Inferior parietal cortex (tissue), 1 donor: ENCODE data around the gene ACAD9.
A peak's percentile ranks its signal among the peaks of the same experiment; 100 is the strongest.

ENCODE experiments used
- DNase-seq: peaks from one replicate; pipeline ENCODE4 v3.0.0-alpha.2; 2016; ENCODE audit errors: extremely low spot score

ACAD9 gene

DNA sequence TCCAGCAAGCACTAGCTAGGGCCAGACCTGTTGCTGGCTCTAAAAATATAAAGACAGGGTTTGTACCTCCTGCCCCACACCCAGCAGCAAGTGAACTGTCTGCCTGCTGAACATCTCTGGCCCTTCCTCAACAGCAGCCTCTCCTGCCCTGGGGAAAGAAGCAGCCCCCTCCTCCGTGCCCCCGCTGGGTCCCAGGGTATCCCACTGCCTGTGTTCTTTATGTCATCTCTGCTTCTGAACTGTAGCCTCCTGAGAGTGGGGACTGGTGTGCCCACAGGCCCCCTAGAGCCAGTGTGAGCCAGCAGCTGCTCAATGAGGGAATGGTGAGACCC, 54.5 kb downstream of the ACAD9 start:
- DNase-seq = no peak

DNA sequence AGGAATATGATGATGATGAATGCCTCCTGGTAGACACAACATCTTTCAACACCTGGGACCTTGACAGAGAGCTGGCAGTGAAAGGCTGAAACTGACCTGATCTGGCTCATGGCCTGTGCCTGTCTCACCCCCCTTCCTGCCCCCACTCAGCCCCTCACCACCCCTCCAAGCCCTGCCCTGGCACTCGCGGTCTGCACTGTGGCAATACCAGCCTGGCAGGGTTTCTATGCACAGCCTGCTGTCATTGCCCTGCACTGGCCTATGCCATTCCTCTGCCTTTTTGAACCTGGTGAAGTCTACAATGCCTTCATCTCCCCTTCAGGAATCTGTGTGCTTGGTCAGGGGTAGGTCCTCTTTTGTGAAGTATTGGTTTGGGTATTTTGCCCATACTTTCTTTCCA, 56.5 kb downstream of the ACAD9 start:
- no peak for DNase-seq

DNA sequence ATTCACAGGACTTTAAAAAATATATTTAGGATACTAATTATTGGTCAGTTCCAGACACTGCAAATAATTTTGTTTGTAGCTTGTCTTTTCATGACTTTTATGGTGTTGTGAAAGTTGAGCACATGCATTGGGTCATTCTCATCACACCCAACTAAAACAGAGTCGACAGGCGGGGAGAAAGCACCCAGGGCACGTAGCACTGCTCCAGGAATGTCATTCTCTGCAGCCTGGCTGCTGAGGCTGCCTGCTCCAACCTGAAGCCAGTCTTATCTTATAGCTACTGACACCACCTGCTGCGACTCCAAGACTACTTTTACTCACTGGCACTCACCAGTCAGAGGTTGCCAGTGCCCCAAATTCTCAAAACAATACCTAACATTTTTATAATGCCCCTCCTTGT, 56.9 kb downstream of the ACAD9 start:
- no peak for DNase-seq

DNA sequence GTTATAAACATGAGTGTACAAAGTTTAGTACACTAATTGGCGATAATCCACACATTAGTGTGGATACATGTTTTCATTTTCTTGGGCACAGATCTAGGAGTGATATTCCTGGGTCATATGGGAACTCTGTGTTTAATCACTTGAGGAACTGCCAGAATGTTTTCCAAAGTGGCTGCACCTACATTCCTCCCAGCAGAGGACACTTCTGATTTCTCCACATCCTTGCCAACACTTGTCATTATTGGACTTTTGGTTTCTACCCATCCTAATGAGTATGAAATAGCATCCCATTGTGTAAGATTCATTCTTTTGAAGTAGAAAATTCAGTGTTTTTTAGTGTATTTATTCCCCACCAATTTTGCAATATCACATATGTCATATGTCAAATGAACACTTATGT, 60.8 kb downstream of the ACAD9 start:
- no peak for DNase-seq

DNA sequence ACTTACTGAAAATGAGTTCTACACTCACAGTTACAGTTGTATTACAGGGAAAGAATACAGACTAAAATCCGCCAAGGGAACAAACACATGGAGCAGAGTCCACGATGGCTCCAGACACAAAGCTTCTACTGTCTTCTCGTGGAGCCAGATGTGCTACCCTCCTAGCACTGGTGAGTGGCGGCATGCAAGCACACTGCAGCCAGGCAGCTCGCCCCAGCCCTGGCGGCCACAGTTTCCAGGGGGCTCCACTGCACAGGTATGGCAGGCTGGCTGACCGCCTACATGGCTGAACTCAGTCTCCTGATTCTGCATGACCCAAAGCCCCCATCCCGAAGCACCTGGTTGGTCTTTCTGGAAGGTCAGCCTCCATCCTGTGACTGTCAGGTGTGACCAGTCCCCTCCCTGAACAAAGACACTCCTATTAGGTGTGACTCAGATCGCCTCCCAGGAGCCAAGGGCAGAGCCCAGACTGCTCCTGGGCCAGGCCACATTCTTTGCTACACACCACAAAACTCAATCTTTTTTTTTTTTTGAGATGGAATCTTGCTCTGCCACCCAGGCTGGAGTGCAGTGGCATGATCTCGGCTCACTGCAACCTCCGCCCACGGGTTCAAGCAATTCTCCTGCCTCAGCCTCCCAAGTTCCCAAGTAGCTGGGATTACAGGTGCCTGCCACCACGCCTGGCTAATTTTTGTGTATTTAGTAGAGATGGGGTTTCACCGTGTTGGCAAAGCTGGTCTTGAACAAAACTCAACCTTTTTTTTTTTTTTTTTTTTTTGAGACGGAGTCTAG, 62.9 kb downstream of the ACAD9 start:
- no peak for DNase-seq

DNA sequence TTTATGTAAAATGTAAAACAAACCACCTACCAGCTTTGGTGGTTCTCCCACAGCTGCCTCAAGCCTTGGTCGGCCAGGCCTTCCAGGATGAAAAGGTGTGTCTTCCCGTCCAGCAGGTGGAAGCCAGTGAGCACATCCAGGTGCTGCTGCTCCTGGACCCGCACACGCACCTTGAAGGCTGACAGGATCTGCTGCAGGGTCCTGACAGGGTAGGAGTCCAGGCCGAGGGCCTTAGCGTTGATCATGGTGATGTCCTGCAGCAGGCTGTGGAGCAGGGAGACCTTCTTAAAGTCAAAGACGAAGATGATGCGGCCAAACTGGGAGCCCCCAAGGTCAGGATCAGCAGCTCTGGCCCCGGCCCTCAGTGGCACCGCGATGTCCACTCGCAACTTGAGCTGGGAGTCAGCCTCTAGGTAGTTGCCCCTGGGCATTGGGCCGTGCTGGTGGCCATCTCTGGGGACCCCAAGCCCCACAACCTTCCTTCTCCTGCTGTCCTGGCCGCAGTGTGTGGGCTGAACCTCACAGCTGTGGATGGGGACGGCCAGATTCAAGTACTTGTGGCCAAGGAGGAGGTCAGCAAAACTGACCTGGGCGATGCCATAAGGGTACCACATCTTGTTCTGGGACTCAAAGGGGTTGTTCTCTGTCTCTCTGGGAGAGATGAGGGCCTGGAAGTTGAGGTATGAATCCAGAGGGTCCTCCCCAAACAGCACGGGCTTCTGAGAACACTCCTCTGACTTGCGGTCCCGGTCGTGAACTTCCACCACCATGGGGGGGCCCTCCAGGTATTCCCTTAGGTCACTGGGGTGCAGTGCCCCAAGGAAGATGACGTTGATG, 65.8 kb downstream of the ACAD9 start:
- DNase-seq = no peak

DNA sequence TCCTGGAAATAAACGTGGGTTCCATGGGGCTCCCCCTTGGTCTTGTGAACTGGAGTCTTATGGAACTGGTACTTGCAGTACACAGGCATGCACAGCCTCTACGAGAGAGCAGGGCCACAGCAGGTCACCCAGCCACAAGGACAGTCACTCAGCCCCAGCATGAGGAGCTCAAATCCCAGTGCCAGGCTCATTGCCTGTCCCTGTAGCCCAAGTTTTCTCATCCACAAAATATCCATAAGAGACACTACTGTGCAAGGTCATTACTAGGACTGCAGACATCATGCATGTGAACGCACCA, 66.4 kb downstream of the ACAD9 start:
- no peak for DNase-seq

DNA sequence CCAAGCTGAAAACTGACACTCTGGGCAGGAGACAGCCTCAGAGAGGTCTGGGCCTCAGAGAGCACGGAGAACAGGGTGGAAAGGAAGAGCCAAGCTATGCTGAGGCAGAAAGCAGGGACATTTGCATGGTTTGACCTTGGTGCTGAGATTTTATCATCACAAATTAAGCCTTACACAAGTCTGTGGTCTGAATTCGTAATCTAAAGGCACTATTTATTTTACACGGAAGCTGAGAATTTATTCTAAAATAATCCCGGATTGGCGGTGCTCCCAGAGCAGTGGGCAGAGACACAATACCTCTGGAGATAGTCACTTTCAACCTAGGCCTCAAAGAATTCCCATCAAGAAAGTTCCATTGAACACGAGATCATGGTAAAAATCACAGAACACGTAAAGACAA, 67.0 kb downstream of the ACAD9 start:
- DNase-seq = no peak

DNA sequence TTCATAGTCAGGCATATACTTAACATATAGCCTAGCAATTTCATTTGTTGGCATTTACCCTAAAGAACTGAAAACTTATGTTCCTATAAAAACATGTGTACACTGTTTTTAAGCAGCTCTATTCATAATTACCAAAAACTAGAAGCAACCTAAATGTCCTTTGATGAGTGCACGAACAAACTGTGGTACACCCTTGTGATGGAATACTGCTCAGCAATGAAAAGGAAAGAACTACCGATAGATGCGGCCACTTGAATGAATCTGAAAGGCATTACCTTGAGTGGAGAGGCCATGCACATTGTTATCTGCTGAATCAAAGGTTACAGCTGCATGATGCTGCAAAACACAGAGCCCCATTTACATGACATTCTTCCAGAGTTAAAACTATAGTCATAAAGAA, 69.7 kb downstream of the ACAD9 start:
- no peak for DNase-seq

DNA sequence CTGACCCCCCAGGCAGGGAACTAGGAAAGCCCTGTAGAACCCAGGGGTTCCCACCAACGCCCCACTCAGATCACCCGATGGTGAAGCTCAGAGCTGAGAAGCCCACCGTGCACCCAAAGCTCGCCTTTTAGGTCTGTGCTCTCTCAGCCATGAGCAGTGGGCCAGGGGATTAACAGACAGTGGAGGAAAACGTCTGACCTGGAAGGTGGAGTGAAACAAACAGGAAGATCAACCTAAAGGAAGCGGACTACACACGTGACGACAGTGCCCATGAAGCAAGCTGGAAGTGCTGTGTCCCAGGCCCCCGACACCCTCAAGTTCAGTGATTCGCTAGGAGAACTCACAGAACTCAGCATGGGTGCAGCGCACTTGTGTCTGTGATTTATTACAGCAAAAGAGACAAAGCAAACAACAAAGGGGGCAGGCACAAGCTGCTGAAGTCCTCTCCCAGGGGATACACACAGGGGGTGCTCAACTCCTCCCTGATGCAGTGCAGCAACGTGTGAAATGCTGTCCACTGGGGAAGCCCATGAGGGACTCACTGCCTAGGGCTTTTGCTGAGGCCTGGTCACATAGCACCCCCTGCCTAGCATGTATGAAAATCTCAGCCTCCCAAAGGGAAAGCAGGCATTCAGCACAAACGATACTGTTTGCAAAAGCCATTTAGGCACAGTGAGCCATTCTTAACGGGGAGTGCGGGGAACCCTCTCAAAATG, 71.0 kb downstream of the ACAD9 start:
- peak; percentile 22 for DNase-seq

DNA sequence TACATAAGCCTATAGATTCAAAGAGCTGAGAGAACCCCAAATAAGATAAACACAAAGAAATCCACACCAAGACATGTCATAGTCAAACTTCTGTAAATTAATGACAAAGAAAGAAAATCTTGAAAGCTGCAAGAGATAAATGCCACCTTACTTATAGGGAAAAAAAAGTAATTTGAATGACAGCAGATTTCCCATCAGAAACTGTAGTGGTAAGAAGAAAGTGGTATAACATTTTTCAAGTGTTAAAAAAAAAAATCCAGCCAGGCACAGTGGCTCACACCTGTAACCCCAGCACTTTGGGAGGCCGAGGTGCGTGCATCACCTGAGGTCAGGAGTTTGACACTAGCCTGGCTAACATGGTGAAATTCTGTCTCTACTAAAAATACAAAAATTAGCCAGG, 77.0 kb downstream of the ACAD9 start:
- DNase-seq = no peak
